Spleen (tissue), 11 donors: Measurements from ENCODE around the gene IL1RL1. TPM values are rescaled to one million over a fixed set of nuclear protein-coding genes. Genes with fewer than 3 reads are reported as not detected.

Experiments used
- DNase-seq: peaks from one replicate; pipeline ENCODE4 v3.0.0-alpha.2; 2020
- H3K27ac ChIP-seq, 8 donors: fragments of 200-600 bp; sonication (generic) in 7 of 8; 1 replicate in 4 of 8; 2 replicates in 4 of 8; pipeline versions ENCODE4 v1.5.0 to v1.8.0; 2016 to 2021; ENCODE audit warnings: inconsistent platforms in 4 of 8, mild to moderate bottlenecking in 4 of 8, moderate library complexity in 1 of 8
- H3K27me3 ChIP-seq, 7 donors: fragments of 200-600 bp; sonication (generic) in 6 of 7; replicated peaks in 1 of 7; 1 replicate in 4 of 7; 2 replicates in 3 of 7; pipeline versions ENCODE4 v1.5.0 to v1.8.0; 2016 to 2021; ENCODE audit warnings: inconsistent platforms in 3 of 7, mild to moderate bottlenecking in 1 of 7
- H3K36me3 ChIP-seq, 6 donors: fragments of 200-600 bp; sonication (generic) in 5 of 6; 1 replicate in 4 of 6; 2 replicates in 2 of 6; pipeline versions ENCODE4 v1.5.0 to v1.8.0; 2016 to 2021; ENCODE audit warnings: inconsistent platforms in 2 of 6
- H3K4me1 ChIP-seq, 6 donors: fragments of 200-600 bp; sonication (generic) in 5 of 6; 1 replicate in 3 of 6; 2 replicates in 3 of 6; pipeline versions ENCODE4 v1.5.0 to v1.8.0; 2016 to 2021; ENCODE audit warnings: inconsistent platforms in 3 of 6
- H3K4me3 ChIP-seq, 8 donors: fragments of 200-600 bp; sonication (generic) in 7 of 8; 1 replicate in 4 of 8; 2 replicates in 4 of 8; pipeline versions ENCODE4 v1.5.0 to v1.8.0; 2016 to 2021; ENCODE audit warnings: inconsistent platforms in 4 of 8, mild to moderate bottlenecking in 4 of 8, moderate library complexity in 2 of 8
- H3K9me3 ChIP-seq, 8 donors: fragments of 200-600 bp; sonication (generic) in 7 of 8; 1 replicate in 4 of 8; 2 replicates in 4 of 8; pipeline versions ENCODE4 v1.5.0 to v1.8.0; 2016 to 2021; ENCODE audit warnings: inconsistent platforms in 4 of 8
- CTCF ChIP-seq, 11 experiments: fragments of 200-600 bp in 7 of 11; fragments of 450-650 bp in 4 of 11; sonication (generic) in 4 of 11; IDR thresholded peaks in 8 of 11; conservative IDR thresholded peaks in 3 of 11; 1 replicate in 7 of 11; 2 replicates in 4 of 11; pipeline versions ENCODE4 v1.4.0 to v1.8.0; 2016 to 2021; ENCODE audit warnings: antibody characterized with exemption in 11 of 11, inconsistent platforms in 4 of 11, mild to moderate bottlenecking in 1 of 11
- POLR2A ChIP-seq, 3 donors: fragments of 450-650 bp; IDR thresholded peaks; one replicate each; pipeline ENCODE4 v1.5.1; 2017; ENCODE audit warnings: antibody characterized with exemption in 3 of 3, mild to moderate bottlenecking in 1 of 3
- POLR2AphosphoS5 ChIP-seq, 3 donors: sonication (generic); formaldehyde crosslinking; IDR thresholded peaks; one replicate each; pipeline ENCODE4 v1.5.1; 2017; ENCODE audit warnings: antibody characterized with exemption in 3 of 3
- WGBS, 5 donors: extraction: QIAGEN DNeasy Blood & Tissue Kit in 3 of 5; methylation state at CpG; one replicate each; pipeline versions ENCODE4 v1.1.5 to v1.1.7; 2013 to 2018; 5-methylcytosine and 5-hydroxymethylcytosine counted together
- intact Hi-C: fragments of 100-400 bp; cut with DNase I; formaldehyde crosslinking; loops from one replicate; pipeline ENCODE4 v1.15.0; 2023; ENCODE audit warnings: low total_unique reads
- polyA plus RNA-seq, 3 donors: library from polyadenylated mRNA; stranded (reverse); fragments of 200-250 nt; gene quantifications; one replicate each; pipeline ENCODE4 v1.2.1, GENCODE V29; 2013
- total RNA-seq, 7 donors: library from RNA; depleted of rRNA in 3 of 7; stranded (reverse); fragments of >200 nt in 3 of 7; fragmentation: NEBNext Ultra II Directional in 4 of 7; extraction: Animal tissue kit (Norgen Biotek cat#: 25700) in 4 of 7; gene quantifications; one replicate each; pipeline versions ENCODE4 v1.1.0 to v1.2.1, GENCODE V29; 2016 to 2021
- donor health status: healthy with polysubstance abuse.
- donor health status: DM: no; HTN: no; CAD: no; lungs with moderate emphysema.
- donor health status: DM: no; HTN: no; CAD: no.
- donor health status: Bipolar disorder and iron deficiency.
- donor health status: healthy.
- donor health status: DM: no; HTN: no; CAD: no.
- donor health status: DM: yes; HTN: yes; CAD: no.

IL1RL1 gene
- total and polyA plus RNA-seq, 10 donors = 0.11 to 19.6 (median 1.6) TPM

GRCh38 chr2:102369866-102370265 is 58.5 kb downstream of the IL1RL1 start:
- peak overlapping the region in 1 of 8 donors; percentile 24 for H3K27ac ChIP-seq

GRCh38 chr2:102376052-102376591 is 64.8 kb downstream of the IL1RL1 start:
- no peak overlapping the region for H3K27ac ChIP-seq
- H3K4me1 ChIP-seq = no peaks in the 10 kb centered on the region
- H3K27me3 ChIP-seq = no peaks in the 10 kb centered on the region
- TF ChIP-seq POLR2AphosphoS5 (IDR thresholded peaks at IDR 0.05) (no peak), POLR2A (IDR thresholded peaks at IDR 0.05) (no peak), CTCF (IDR thresholded peaks at IDR 0.05 in 8 of 11, conservative IDR thresholded peaks at IDR 0.05 in 3 of 11) (no peak)
- H3K9me3 ChIP-seq = peaks cover 0 to 4% (median 0%) of the 10 kb centered on the region in 8 donors
- H3K4me3 ChIP-seq = no peak overlapping the region
- intact Hi-C loops = no loop called here
- 87 to 93% (median 90%) methylated on average over 1 of the region's 1 CpG for WGBS, 5 donors
- no peak for DNase-seq
- peaks cover 0 to 87% (median 0%) of the 10 kb centered on the region in 6 donors for H3K36me3 ChIP-seq

More at GRCh38 chr2:102369866-102370265, 58.5 kb downstream of the IL1RL1 start:
- 92 to 98% (median 93%) methylated on average over 1 of the region's 1 CpG for WGBS, 5 donors
- DNase-seq = no peak
- peaks cover 0 to 28% (median 19%) of the 10 kb centered on the region in 8 donors for H3K9me3 ChIP-seq
- intact Hi-C loops = no loop called here
- no peaks in the 10 kb centered on the region for H3K27me3 ChIP-seq
- peaks cover 0 to 41% (median 2%) of the 10 kb centered on the region in 6 donors for H3K4me1 ChIP-seq
- TF ChIP-seq POLR2A (IDR thresholded peaks at IDR 0.05) (no peak), CTCF (IDR thresholded peaks at IDR 0.05 in 8 of 11, conservative IDR thresholded peaks at IDR 0.05 in 3 of 11) (no peak), POLR2AphosphoS5 (IDR thresholded peaks at IDR 0.05) (no peak)
- H3K4me3 ChIP-seq = no peak overlapping the region
- H3K36me3 ChIP-seq = peaks cover 0 to 94% (median 6%) of the 10 kb centered on the region in 6 donors

GRCh38 chr2:102383722-102384121 is 72.4 kb downstream of the IL1RL1 start:
- no peaks in the 10 kb centered on the region for H3K27me3 ChIP-seq
- H3K9me3 ChIP-seq = peaks cover 8 to 39% (median 35%) of the 10 kb centered on the region in 8 donors
- peaks cover 0 to 90% (median 7%) of the 10 kb centered on the region in 6 donors for H3K36me3 ChIP-seq
- H3K27ac ChIP-seq = no peak overlapping the region
- TF ChIP-seq CTCF (IDR thresholded peaks at IDR 0.05 in 8 of 11, conservative IDR thresholded peaks at IDR 0.05 in 3 of 11) (no peak), POLR2A (IDR thresholded peaks at IDR 0.05) (no peak), POLR2AphosphoS5 (IDR thresholded peaks at IDR 0.05) (no peak)
- no peak overlapping the region for H3K4me3 ChIP-seq
- DNase-seq = no peak
- intact Hi-C loops = no loop called here
- H3K4me1 ChIP-seq = no peaks in the 10 kb centered on the region

- peaks cover 8 to 39% (median 35%) of the 10 kb centered on the region in 8 donors for H3K9me3 ChIP-seq
- TF ChIP-seq POLR2AphosphoS5 (IDR thresholded peaks at IDR 0.05) (no peak), POLR2A (IDR thresholded peaks at IDR 0.05) (no peak), CTCF (IDR thresholded peaks at IDR 0.05 in 8 of 11, conservative IDR thresholded peaks at IDR 0.05 in 3 of 11) (no peak)
- H3K27me3 ChIP-seq = no peaks in the 10 kb centered on the region
- H3K4me1 ChIP-seq = no peaks in the 10 kb centered on the region
- H3K36me3 ChIP-seq = peaks cover 0 to 96% (median 7%) of the 10 kb centered on the region in 6 donors
- no peak overlapping the region for H3K4me3 ChIP-seq
- 82 to 98% (median 88%) methylated on average over 1 of the region's 1 CpG for WGBS, 5 donors
- DNase-seq = no peak
- intact Hi-C loops = no loop called here
- H3K27ac ChIP-seq = no peak overlapping the region
These were observed 74.2 kb downstream of the IL1RL1 start for GRCh38 chr2:102385522-102385921.
